Measurements from ENCODE around the gene CLCF1. TPM values are rescaled to one million over a fixed set of nuclear protein-coding genes. Genes with fewer than 3 reads are reported as not detected.
A peak's percentile ranks its signal among the peaks of the same experiment; 100 is the strongest.

The CLCF1 gene
- total and polyA plus RNA-seq, 4 donors: 0.50 to 3.3 (median 1.1) TPM

GRCh38 chr11:67375320-67376055 lies 2.1 kb upstream of the CLCF1 start:
- WGBS (ENCODE audit: insufficient coverage): 26% methylated on average over 5 of the region's 15 CpGs
- Histone ChIP-seq H3K9me3 (ENCODE audit: control insufficient read depth, insufficient read depth, low read length) (no peaks in the 10 kb centered on the region), H3K36me3 (ENCODE audit: control insufficient read depth, insufficient read depth, low read length) (peaks cover 14% of the 10 kb centered on the region), H3K27ac (ENCODE audit: low read depth, low read length) (no peak overlapping the region), H3K27me3 (ENCODE audit: control insufficient read depth, insufficient read depth, low read length) (peaks cover 43% of the 10 kb centered on the region), H3K4me1 (ENCODE audit: control insufficient read depth, insufficient read depth, low read length) (peaks cover 47% of the 10 kb centered on the region), H3K4me3 (ENCODE audit: low read depth, low read length) (no peak overlapping the region)
- no peak for DNase-seq (ENCODE audit: low read depth in 4 of 6, low spot score in 6 of 6)

- Histone ChIP-seq H3K36me3 (ENCODE audit: control insufficient read depth, insufficient read depth, low read length) (peaks cover 14% of the 10 kb centered on the region), H3K9me3 (ENCODE audit: control insufficient read depth, insufficient read depth, low read length) (no peaks in the 10 kb centered on the region), H3K27me3 (ENCODE audit: control insufficient read depth, insufficient read depth, low read length) (peaks cover 45% of the 10 kb centered on the region), H3K4me3 (ENCODE audit: low read depth, low read length) (no peak overlapping the region), H3K4me1 (ENCODE audit: control insufficient read depth, insufficient read depth, low read length) (peaks cover 53% of the 10 kb centered on the region), H3K27ac (ENCODE audit: low read depth, low read length) (no peak overlapping the region)
- WGBS (ENCODE audit: insufficient coverage): no CpG with 5 or more reads among the region's 9 CpGs
- no peak for DNase-seq (ENCODE audit: low read depth in 4 of 6, low spot score in 6 of 6)
Measured at GRCh38 chr11:67374571-67375281, 1.3 kb upstream of the CLCF1 start.

GRCh38 chr11:67373648-67374570 lies 511 bp upstream of the CLCF1 start:
- DNase-seq (ENCODE audit: low read depth in 4 of 6, low spot score in 6 of 6): peak in 2 of 6 donors; percentile 39 to 53
- peaks cover 47% of the 10 kb centered on the region for H3K27me3 ChIP-seq (ENCODE audit: control insufficient read depth, insufficient read depth, low read length)
- H3K9me3 ChIP-seq (ENCODE audit: control insufficient read depth, insufficient read depth, low read length): no peaks in the 10 kb centered on the region
- H3K27ac ChIP-seq (ENCODE audit: low read depth, low read length): no peak overlapping the region
- peak overlapping the region; percentile 14 for H3K4me3 ChIP-seq (ENCODE audit: low read depth, low read length)
- 9% methylated on average over 29 of the region's 40 CpGs for WGBS (ENCODE audit: insufficient coverage)
- peaks cover 53% of the 10 kb centered on the region for H3K4me1 ChIP-seq (ENCODE audit: control insufficient read depth, insufficient read depth, low read length)
- peaks cover 5% of the 10 kb centered on the region for H3K36me3 ChIP-seq (ENCODE audit: control insufficient read depth, insufficient read depth, low read length)

- no peak for DNase-seq (ENCODE audit: low read depth in 4 of 6, low spot score in 6 of 6)
Measured at GRCh38 chr11:67372321-67372992, 941 bp downstream of the CLCF1 start.

GRCh38 chr11:67371911-67372320 lies 1.5 kb downstream of the CLCF1 start:
- Histone ChIP-seq H3K36me3 (ENCODE audit: control insufficient read depth, insufficient read depth, low read length) (no peaks in the 10 kb centered on the region), H3K27ac (ENCODE audit: low read depth, low read length) (no peak overlapping the region), H3K27me3 (ENCODE audit: control insufficient read depth, insufficient read depth, low read length) (peaks cover 43% of the 10 kb centered on the region), H3K9me3 (ENCODE audit: control insufficient read depth, insufficient read depth, low read length) (no peaks in the 10 kb centered on the region), H3K4me3 (ENCODE audit: low read depth, low read length) (peak overlapping the region; percentile 21), H3K4me1 (ENCODE audit: control insufficient read depth, insufficient read depth, low read length) (peaks cover 60% of the 10 kb centered on the region)
- no peak for DNase-seq (ENCODE audit: low read depth in 4 of 6, low spot score in 6 of 6)
- 28% methylated on average over 9 of the region's 16 CpGs for WGBS (ENCODE audit: insufficient coverage)

More at GRCh38 chr11:67372321-67372992, 941 bp downstream of the CLCF1 start:
- Histone ChIP-seq H3K4me3 (ENCODE audit: low read depth, low read length) (peak overlapping the region; percentile 26), H3K4me1 (ENCODE audit: control insufficient read depth, insufficient read depth, low read length) (peaks cover 55% of the 10 kb centered on the region), H3K36me3 (ENCODE audit: control insufficient read depth, insufficient read depth, low read length) (peaks cover under 1% of the 10 kb centered on the region), H3K9me3 (ENCODE audit: control insufficient read depth, insufficient read depth, low read length) (no peaks in the 10 kb centered on the region), H3K27me3 (ENCODE audit: control insufficient read depth, insufficient read depth, low read length) (peaks cover 45% of the 10 kb centered on the region), H3K27ac (ENCODE audit: low read depth, low read length) (no peak overlapping the region)
- WGBS (ENCODE audit: insufficient coverage): under 1% methylated on average over 66 of the region's 78 CpGs

- Histone ChIP-seq H3K36me3 (ENCODE audit: control insufficient read depth, insufficient read depth, low read length) (no peaks in the 10 kb centered on the region), H3K27ac (ENCODE audit: low read depth, low read length) (no peak overlapping the region), H3K27me3 (ENCODE audit: control insufficient read depth, insufficient read depth, low read length) (peaks cover 40% of the 10 kb centered on the region), H3K4me3 (ENCODE audit: low read depth, low read length) (no peak overlapping the region), H3K9me3 (ENCODE audit: control insufficient read depth, insufficient read depth, low read length) (no peaks in the 10 kb centered on the region), H3K4me1 (ENCODE audit: control insufficient read depth, insufficient read depth, low read length) (peaks cover 63% of the 10 kb centered on the region)
- DNase-seq (ENCODE audit: low read depth in 4 of 6, low spot score in 6 of 6): no peak
- 66% methylated on average over 7 of the region's 8 CpGs for WGBS (ENCODE audit: insufficient coverage)
Measured at GRCh38 chr11:67371189-67371910, 2.0 kb downstream of the CLCF1 start.

GRCh38 chr11:67370351-67371076 lies 2.9 kb downstream of the CLCF1 start:
- peaks cover 63% of the 10 kb centered on the region for H3K4me1 ChIP-seq (ENCODE audit: control insufficient read depth, insufficient read depth, low read length)
- peaks cover under 1% of the 10 kb centered on the region for H3K36me3 ChIP-seq (ENCODE audit: control insufficient read depth, insufficient read depth, low read length)
- peaks cover 31% of the 10 kb centered on the region for H3K27me3 ChIP-seq (ENCODE audit: control insufficient read depth, insufficient read depth, low read length)
- H3K4me3 ChIP-seq (ENCODE audit: low read depth, low read length): no peak overlapping the region
- 38% methylated on average over 11 of the region's 14 CpGs for WGBS (ENCODE audit: insufficient coverage)
- no peak overlapping the region for H3K27ac ChIP-seq (ENCODE audit: low read depth, low read length)
- H3K9me3 ChIP-seq (ENCODE audit: control insufficient read depth, insufficient read depth, low read length): no peaks in the 10 kb centered on the region
- DNase-seq (ENCODE audit: low read depth in 4 of 6, low spot score in 6 of 6): peak in 1 of 6 donors; percentile 31

- 45% methylated on average over 11 of the region's 12 CpGs for WGBS (ENCODE audit: insufficient coverage)
- H3K4me1 ChIP-seq (ENCODE audit: control insufficient read depth, insufficient read depth, low read length): peaks cover 67% of the 10 kb centered on the region
- no peak overlapping the region for H3K27ac ChIP-seq (ENCODE audit: low read depth, low read length)
Measured at GRCh38 chr11:67369801-67370284, 3.6 kb downstream of the CLCF1 start.

More at GRCh38 chr11:67369801-67370284, 3.6 kb downstream of the CLCF1 start:
- Histone ChIP-seq H3K4me3 (ENCODE audit: low read depth, low read length) (no peak overlapping the region), H3K36me3 (ENCODE audit: control insufficient read depth, insufficient read depth, low read length) (peaks cover 6% of the 10 kb centered on the region), H3K27me3 (ENCODE audit: control insufficient read depth, insufficient read depth, low read length) (peaks cover 28% of the 10 kb centered on the region), H3K9me3 (ENCODE audit: control insufficient read depth, insufficient read depth, low read length) (no peaks in the 10 kb centered on the region)
- DNase-seq (ENCODE audit: low read depth in 4 of 6, low spot score in 6 of 6): no peak

Measured in spinal cord (tissue), 10 donors.